Smooth muscle cell (in vitro differentiated cells): Measurements from ENCODE around the gene DDIT4. TPM values are rescaled to one million over a fixed set of nuclear protein-coding genes. Genes with fewer than 3 reads are reported as not detected.

Experiments used
- DNase-seq: peaks from one replicate; lab custom pipeline; 2025; ENCODE audit not compliant: unreplicated experiment; lab: John Stamatoyannopoulos, UW
- H2AFZ ChIP-seq: fragments of 200-600 bp; sonication (generic); 2 replicates; pipeline ENCODE4 v1.6.0; 2016; ENCODE audit warnings: antibody characterized with exemption, low read depth, mild to moderate bottlenecking
- H3F3A ChIP-seq: fragments of 200-600 bp; sonication (generic); 2 replicates; pipeline ENCODE4 v1.6.0; 2017; ENCODE audit warnings: antibody characterized with exemption, low read depth
- H3K27ac ChIP-seq: fragments of 200-600 bp; sonication (generic); 2 replicates; pipeline ENCODE4 v1.5.1; 2016; ENCODE audit warnings: low read depth, mild to moderate bottlenecking
- H3K27me3 ChIP-seq: fragments of 200-600 bp; sonication (generic); 2 replicates; pipeline ENCODE4 v1.6.1; 2016; ENCODE audit warnings: low read depth, mild to moderate bottlenecking
- H3K36me3 ChIP-seq: fragments of 200-600 bp; sonication (generic); 2 replicates; pipeline ENCODE4 v1.5.1; 2016; ENCODE audit warnings: low read depth
- H3K4me1 ChIP-seq: fragments of 200-600 bp; sonication (generic); 2 replicates; pipeline ENCODE4 v1.5.1; 2016; ENCODE audit warnings: low read depth
- H3K4me2 ChIP-seq: fragments of 200-600 bp; sonication (generic); 2 replicates; pipeline ENCODE4 v1.6.0; 2016; ENCODE audit warnings: mild to moderate bottlenecking
- H3K4me3 ChIP-seq: fragments of 200-600 bp; sonication (generic); 2 replicates; pipeline ENCODE4 v1.5.1; 2016; ENCODE audit warnings: mild to moderate bottlenecking
- H3K79me2 ChIP-seq: fragments of 200-600 bp; sonication (generic); 2 replicates; pipeline ENCODE4 v1.6.0; 2016; ENCODE audit warnings: low read depth, mild to moderate bottlenecking
- H3K9ac ChIP-seq: fragments of 200-600 bp; sonication (generic); 2 replicates; pipeline ENCODE4 v1.6.0; 2016; ENCODE audit warnings: low read depth
- H3K9me3 ChIP-seq: fragments of 200-600 bp; sonication (generic); replicated peaks from 2 replicates; pipeline ENCODE4 v1.5.1; 2016; ENCODE audit warnings: low read depth
- H4K20me1 ChIP-seq: fragments of 200-600 bp; sonication (generic); 2 replicates; pipeline ENCODE4 v1.6.0; 2016; ENCODE audit warnings: low read depth
- CTCF ChIP-seq: fragments of 200-600 bp; sonication (generic); IDR thresholded peaks from 2 replicates; pipeline ENCODE4 v1.5.1; 2017; ENCODE audit warnings: borderline replicate concordance, mild to moderate bottlenecking, antibody characterized with exemption; ENCODE audit not compliant: insufficient read depth, poor library complexity, severe bottlenecking
- WGBS: methylation state at CpG from one replicate; pipeline ENCODE4 v1.1.7; 2016; ENCODE audit warnings: low lambda C conversion rate; 5-methylcytosine and 5-hydroxymethylcytosine counted together
- polyA plus RNA-seq: library from polyadenylated mRNA; unstranded; fragments of >200 nt; fragmentation: Nextera tagmentation; extraction: Ambion mirVana; gene quantifications from 2 replicates; pipeline ENCODE4 v1.2.1, GENCODE V29; 2016
- total RNA-seq: library from RNA; depleted of rRNA; stranded (reverse); fragments of >200 nt; gene quantifications from 2 replicates; pipeline ENCODE4 v1.2.3, GENCODE V29; 2014

Gene DDIT4
- total and polyA plus RNA-seq, 2 experiments from 2014 or later = 198 to 248 TPM

- Histone ChIP-seq H3K9me3 (no peaks in the 10 kb centered on the region), H3K4me3 (no peak overlapping the region), H3K27ac (no peak overlapping the region), H3K4me1 (peaks cover 6% of the 10 kb centered on the region), H3K27me3 (no peaks in the 10 kb centered on the region), H4K20me1 (no peaks in the 10 kb centered on the region), H3K79me2 (no peaks in the 10 kb centered on the region), H3K9ac (no peak overlapping the region), H3F3A (peaks cover 16% of the 10 kb centered on the region), H2AFZ (no peak overlapping the region), H3K4me2 (no peak overlapping the region), H3K36me3 (no peaks in the 10 kb centered on the region)
- DNase-seq = no peak
- no peak for TF ChIP-seq CTCF
- 29% methylated on average over 1 of the region's 1 CpG for whole genome bisulfite sequencing
These were observed 34.3 kb upstream of the DDIT4 start for GRCh38 chr10:72239409-72239808.

- Histone ChIP-seq H3K4me2 (no peak overlapping the region), H3K9me3 (no peaks in the 10 kb centered on the region), H3K4me3 (no peak overlapping the region), H3K9ac (no peak overlapping the region), H2AFZ (no peak overlapping the region), H3K79me2 (no peaks in the 10 kb centered on the region), H3K27ac (no peak overlapping the region), H3F3A (peaks cover 26% of the 10 kb centered on the region), H3K27me3 (no peaks in the 10 kb centered on the region), H3K4me1 (peaks cover 13% of the 10 kb centered on the region), H4K20me1 (no peaks in the 10 kb centered on the region), H3K36me3 (no peaks in the 10 kb centered on the region)
- DNase-seq = no peak
- TF ChIP-seq CTCF = no peak
- 99% methylated on average over 7 of the region's 7 CpGs for WGBS
These were observed 33.4 kb upstream of the DDIT4 start for GRCh38 chr10:72240371-72240770.

- H3K27ac ChIP-seq = peak overlapping the region; percentile 72
- no peaks in the 10 kb centered on the region for H3K36me3 ChIP-seq
- no peaks in the 10 kb centered on the region for H3K27me3 ChIP-seq
- no peak overlapping the region for H3K4me3 ChIP-seq
- H3K4me1 ChIP-seq = peaks cover 20% of the 10 kb centered on the region
- H3F3A ChIP-seq = peaks cover 38% of the 10 kb centered on the region
- DNase-seq = no peak
- no peak overlapping the region for H2AFZ ChIP-seq
- H3K79me2 ChIP-seq = no peaks in the 10 kb centered on the region
- TF ChIP-seq CTCF = no peak
- 94% methylated on average over 8 of the region's 8 CpGs for WGBS
- H3K9ac ChIP-seq = no peak overlapping the region
- H3K9me3 ChIP-seq = no peaks in the 10 kb centered on the region
- no peak overlapping the region for H3K4me2 ChIP-seq
- no peaks in the 10 kb centered on the region for H4K20me1 ChIP-seq
These were observed 32.0 kb upstream of the DDIT4 start for GRCh38 chr10:72241691-72242252.

- no peaks in the 10 kb centered on the region for H3K9me3 ChIP-seq
- H3K4me2 ChIP-seq = peak overlapping the region; percentile 35
- H3K27ac ChIP-seq = peak overlapping the region; percentile 72
- H2AFZ ChIP-seq = peak overlapping the region; percentile 18
- no peaks in the 10 kb centered on the region for H3K36me3 ChIP-seq
- TF ChIP-seq CTCF = no peak
- peaks cover 23% of the 10 kb centered on the region for H3K4me1 ChIP-seq
- H3K9ac ChIP-seq = no peak overlapping the region
- H3K79me2 ChIP-seq = no peaks in the 10 kb centered on the region
- no peaks in the 10 kb centered on the region for H4K20me1 ChIP-seq
- no peak for DNase-seq
- WGBS = 38% methylated on average over 4 of the region's 4 CpGs
- no peak overlapping the region for H3K4me3 ChIP-seq
- no peaks in the 10 kb centered on the region for H3K27me3 ChIP-seq
- H3F3A ChIP-seq = peaks cover 47% of the 10 kb centered on the region
These were observed 31.0 kb upstream of the DDIT4 start for GRCh38 chr10:72242675-72243074.
